SK-N-SH treated with all-trans-retinoic acid at 6 μM for 48 hours (cell line): ENCODE results near the gene FGD5.

Source experiments
- BACH2 ChIP-seq: fragments of 250-450 bp; sonication (Bioruptor Pico); IDR thresholded peaks from 2 replicates; pipeline ENCODE4 v1.9.0; 2021; ENCODE audit warnings: mild to moderate bottlenecking, borderline replicate concordance
- CREB5 ChIP-seq: fragments of 250-450 bp; sonication (Bioruptor Pico); IDR thresholded peaks from 2 replicates; pipeline ENCODE4 v1.5.1; 2020; ENCODE audit warnings: low read depth, mild to moderate bottlenecking, moderate library complexity
- ISL1 ChIP-seq: fragments of 250-450 bp; sonication (Bioruptor Pico); IDR thresholded peaks from 2 replicates; pipeline ENCODE4 v2.1.2; 2022; ENCODE audit warnings: mild to moderate bottlenecking, moderate library complexity
- ZFP30 ChIP-seq: fragments of 450-650 bp; formaldehyde crosslinking; IDR thresholded peaks from 2 replicates; pipeline ENCODE4 v1.5.0; 2022; ENCODE audit warnings: mild to moderate bottlenecking, moderate library complexity

- TF ChIP-seq BACH2 (no peak), ISL1 (CRISPR knock-in tag) (no peak), ZFP30 (CRISPR knock-in tag) (no peak), CREB5 (CRISPR knock-in tag) (no peak)
These were observed 95.4 kb downstream of the FGD5 start for GRCh38 chr3:14913926-14914778.
